GM23248 (cell line): ENCODE data around the gene OR52L1. TPM values are rescaled to one million over a fixed set of nuclear protein-coding genes. Genes with fewer than 3 reads are reported as not detected.

Source experiments
- DNase-seq: peaks from one replicate; pipeline ENCODE4 v3.0.0-alpha.2; 2015
- H2AFZ ChIP-seq: fragments of 200-600 bp; sonication (generic); 2 replicates; pipeline ENCODE4 v1.6.1; 2016; ENCODE audit warnings: antibody characterized with exemption
- H3F3A ChIP-seq: fragments of 200-600 bp; sonication (generic); 2 replicates; pipeline ENCODE4 v1.6.1; 2016; ENCODE audit warnings: mild to moderate bottlenecking, antibody characterized with exemption, mixed run types; ENCODE audit not compliant: insufficient read depth
- H3K27ac ChIP-seq: fragments of 200-600 bp; sonication (generic); 2 replicates; pipeline ENCODE4 v1.5.1; 2016; ENCODE audit warnings: mild to moderate bottlenecking
- H3K27me3 ChIP-seq: fragments of 200-600 bp; sonication (generic); replicated peaks from 2 replicates; pipeline ENCODE4 v1.6.1; 2016; ENCODE audit warnings: mild to moderate bottlenecking; ENCODE audit not compliant: insufficient read depth
- H3K36me3 ChIP-seq: fragments of 200-600 bp; sonication (generic); 2 replicates; pipeline ENCODE4 v1.6.1; 2016; ENCODE audit warnings: low read depth, mild to moderate bottlenecking
- H3K4me1 ChIP-seq: fragments of 200-600 bp; sonication (generic); 2 replicates; pipeline ENCODE4 v1.6.1; 2016; ENCODE audit warnings: mild to moderate bottlenecking; ENCODE audit not compliant: insufficient read depth
- H3K4me2 ChIP-seq: fragments of 200-600 bp; sonication (generic); one replicate; pipeline ENCODE4 v1.6.1; 2016; ENCODE audit warnings: mild to moderate bottlenecking; ENCODE audit not compliant: unreplicated experiment
- H3K4me3 ChIP-seq: fragments of 200-600 bp; sonication (generic); 2 replicates; pipeline ENCODE4 v1.5.1; 2016; ENCODE audit warnings: mild to moderate bottlenecking
- H3K79me2 ChIP-seq: fragments of 200-600 bp; sonication (generic); 2 replicates; pipeline ENCODE4 v1.6.1; 2016; ENCODE audit warnings: mild to moderate bottlenecking; ENCODE audit not compliant: insufficient read depth
- H3K9ac ChIP-seq: fragments of 200-600 bp; sonication (generic); 2 replicates; pipeline ENCODE4 v1.6.1; 2016; ENCODE audit warnings: mild to moderate bottlenecking
- H3K9me2 ChIP-seq: fragments of 200-600 bp; sonication (generic); 2 replicates; pipeline ENCODE4 v1.6.1; 2016; ENCODE audit warnings: mixed run types, mild to moderate bottlenecking, moderate library complexity; ENCODE audit not compliant: insufficient read depth
- H3K9me3 ChIP-seq: fragments of 200-600 bp; sonication (generic); one replicate; pipeline ENCODE4 v1.6.1; 2017; ENCODE audit warnings: low read depth
- H4K20me1 ChIP-seq: fragments of 200-600 bp; sonication (generic); 2 replicates; pipeline ENCODE4 v1.6.0; 2016; ENCODE audit not compliant: insufficient read depth
- EZH2 ChIP-seq: fragments of 200-600 bp; sonication (generic); IDR thresholded peaks from 2 replicates; pipeline ENCODE4 v1.6.1; 2018; ENCODE audit warnings: antibody characterized with exemption, mild to moderate bottlenecking; ENCODE audit not compliant: insufficient read depth, poor library complexity, severe bottlenecking
- EZH2phosphoT487 ChIP-seq: fragments of 200-600 bp; sonication (generic); IDR thresholded peaks from 2 replicates; pipeline ENCODE4 v1.6.1; 2018; ENCODE audit warnings: antibody characterized with exemption, moderate library complexity, mild to moderate bottlenecking, low read depth; ENCODE audit not compliant: insufficient read depth
- WGBS, 2 experiments: methylation state at CpG; one replicate each; pipeline ENCODE4 v1.1.6; 2015 to 2017; ENCODE audit warnings: low lambda C conversion rate in 2 of 2, low coverage in 1 of 2; ENCODE audit errors: missing lambda C conversion rate in 2 of 2; 5-methylcytosine and 5-hydroxymethylcytosine counted together
- in situ Hi-C: fragments of 300-500 bp; cut with MboI; formaldehyde crosslinking; loops from 2 replicates; pipeline ENCODE4 v1.15.0; 2020
- polyA plus RNA-seq: library from polyadenylated mRNA; unstranded; fragments of >200 nt; fragmentation: Nextera tagmentation; extraction: Ambion mirVana; gene quantifications from 2 replicates; pipeline ENCODE4 v1.2.1, GENCODE V29; 2016
- total RNA-seq: library from RNA; depleted of rRNA; stranded (reverse); fragments of >200 nt; shearing (Covaris generic); gene quantifications from 2 replicates; pipeline ENCODE4 v1.2.3, GENCODE V29; 2014; rRNA removed

OR52L1 gene
- total RNA-seq (not detected in 2 replicates), polyA plus RNA-seq (not detected in 2 replicates)

GRCh38 chr11:5986885-5987284 is at the start of gene OR52L1:
TSS of gene OR52L1 (minus strand) at chr11:5986985. CDS start at chr11:5986930, 55 bp downstream.
- in situ Hi-C loops, result no loop called here
- DNase-seq, result no peak
- Histone ChIP-seq H3K4me3 (no peak within 1 kb of the TSS), H3K79me2 (no peaks in the 10 kb centered on the region), H3K9me3 (no peaks in the 10 kb centered on the region), H4K20me1 (no peaks in the 10 kb centered on the region), H3K4me2 (no peak within 1 kb of the TSS), H3K9ac (no peak within 1 kb of the TSS), H3K27ac (no peak within 1 kb of the TSS), H3K36me3 (no peaks in the 10 kb centered on the region), H3K27me3 (0 out of 2 replicates have a peak, but pooled peaks cover 8% of the 10 kb centered on the region), H3K9me2 (no peaks in the 10 kb centered on the region), H2AFZ (no peak within 1 kb of the TSS), H3K4me1 (no peaks in the 10 kb centered on the region), H3F3A (no peaks in the 10 kb centered on the region)
- 13 to 15% methylated on average over 1 of the region's 1 CpG for WGBS, 2 experiments
- TF ChIP-seq EZH2 (no peak), EZH2phosphoT487 (no peak)

- Histone ChIP-seq H3F3A (no peaks in the 10 kb centered on the region), H3K79me2 (no peaks in the 10 kb centered on the region), H2AFZ (no peak within 1 kb of the TSS), H3K27me3 (no peaks in the 10 kb centered on the region; the same call in 1 of the 2 replicates), H3K4me1 (no peaks in the 10 kb centered on the region), H3K36me3 (no peaks in the 10 kb centered on the region), H4K20me1 (no peaks in the 10 kb centered on the region), H3K9ac (no peak within 1 kb of the TSS), H3K4me3 (no peak within 1 kb of the TSS), H3K4me2 (no peak within 1 kb of the TSS), H3K9me3 (no peaks in the 10 kb centered on the region), H3K27ac (no peak within 1 kb of the TSS), H3K9me2 (no peaks in the 10 kb centered on the region)
- TF ChIP-seq EZH2phosphoT487 (no peak), EZH2 (no peak)
- no peak for DNase-seq
- 7 to 21% methylated on average over 1 of the region's 1 CpG for WGBS, 2 experiments
- in situ Hi-C loops, result no loop called here
These were observed 44.1 kb upstream of the OR52L1 start, which contains the start of gene OR56A1 for GRCh38 chr11:6030708-6031405. TSS of gene OR56A1 (minus strand) at chr11:6030758. CDS start at chr11:6027692, 3,066 bp downstream.

DNA sequence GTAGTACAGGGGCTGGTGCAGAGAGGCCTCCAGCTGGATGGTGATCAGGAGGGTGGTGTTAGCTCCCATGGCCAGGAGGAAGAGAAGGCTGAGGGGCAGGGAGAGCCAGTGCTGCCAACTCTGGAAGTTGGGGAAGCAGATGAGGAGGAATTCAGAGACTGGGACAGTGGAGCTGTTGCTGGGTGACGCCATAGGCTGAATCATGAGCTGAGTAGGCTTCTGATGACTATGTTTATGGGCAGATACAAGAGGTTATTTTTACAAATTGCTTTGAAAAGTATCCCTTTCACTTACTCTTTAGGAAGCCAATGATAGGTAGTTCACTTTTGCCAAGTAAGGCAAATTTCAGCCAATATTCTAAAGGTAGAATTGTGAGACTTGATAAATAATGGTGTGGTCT is 40.7 kb upstream of the OR52L1 start:
- TF ChIP-seq EZH2, result no peak
- H3K4me2 ChIP-seq, result no peak overlapping the region
- DNase-seq, result peak; percentile 62
- in situ Hi-C loops, result loop anchor here (10.0 kb wide), 1 partner anchor 317 kb away; no protein-coding TSS in a partner anchor
- no peak overlapping the region for H3K4me3 ChIP-seq
- no peaks in the 10 kb centered on the region for H3K9me2 ChIP-seq
- H3K36me3 ChIP-seq, result no peaks in the 10 kb centered on the region
- no peak overlapping the region for H3K27ac ChIP-seq
- no peak overlapping the region for H3K9ac ChIP-seq
- no peaks in the 10 kb centered on the region for H3K79me2 ChIP-seq
- peaks cover 4% of the 10 kb centered on the region; the same call in 1 of the 2 replicates for H3K27me3 ChIP-seq
- no peak overlapping the region for H2AFZ ChIP-seq
- H3F3A ChIP-seq, result no peaks in the 10 kb centered on the region
- 25 to 45% methylated on average over 1 of the region's 1 CpG for WGBS, 2 experiments
- H3K9me3 ChIP-seq, result no peaks in the 10 kb centered on the region
- H3K4me1 ChIP-seq, result no peaks in the 10 kb centered on the region
- no peaks in the 10 kb centered on the region for H4K20me1 ChIP-seq

DNA sequence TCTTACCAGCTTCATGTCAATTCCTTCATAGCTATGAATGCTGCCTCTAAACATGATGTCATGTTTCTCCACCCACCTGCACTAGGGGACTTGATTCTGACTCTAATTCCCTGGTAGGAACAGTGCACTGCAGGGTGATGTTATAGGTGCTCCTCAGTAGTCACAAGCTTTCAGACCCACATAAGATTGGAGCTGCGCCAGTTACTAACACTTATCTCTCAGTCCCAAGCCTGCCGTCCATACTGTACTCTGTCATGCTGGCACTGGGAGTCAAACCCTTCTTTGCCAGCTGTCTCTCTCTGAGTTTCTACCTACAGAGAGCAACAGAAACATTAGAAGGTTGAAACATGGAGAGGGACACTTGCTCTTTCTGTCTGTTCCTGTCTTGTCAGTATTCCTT is 38.3 kb upstream of the OR52L1 start:
- Histone ChIP-seq H3K27ac (no peak overlapping the region), H2AFZ (no peak overlapping the region), H3K4me3 (no peak overlapping the region), H3F3A (no peaks in the 10 kb centered on the region), H3K36me3 (no peaks in the 10 kb centered on the region), H3K9me2 (no peaks in the 10 kb centered on the region), H3K9me3 (no peaks in the 10 kb centered on the region), H3K79me2 (no peaks in the 10 kb centered on the region), H3K4me2 (no peak overlapping the region), H3K27me3 (peaks cover 4% of the 10 kb centered on the region; the same call in 1 of the 2 replicates), H4K20me1 (no peaks in the 10 kb centered on the region), H3K4me1 (no peaks in the 10 kb centered on the region), H3K9ac (no peak overlapping the region)
- DNase-seq, result no peak
- no peak for TF ChIP-seq EZH2
- no peak for TF ChIP-seq EZH2phosphoT487
- 30 to 36% methylated on average over 2 of the region's 2 CpGs for WGBS, 2 experiments
- in situ Hi-C loops, result loop anchor here (10.0 kb wide), 1 partner anchor 320 kb away; no protein-coding TSS in a partner anchor
